Fibroblast of villous mesenchyme (primary cell): ENCODE data around the gene VASP. TPM values are rescaled to one million over a fixed set of nuclear protein-coding genes. Genes with fewer than 3 reads are reported as not detected.
A peak's percentile ranks its signal among the peaks of the same experiment; 100 is the strongest.

Source experiments
- DNase-seq: peaks from one replicate; pipeline ENCODE4 v3.0.0-alpha.2; 2010; ENCODE audit warnings: low read depth
- H3K4me3 ChIP-seq: 2 replicates; pipeline ENCODE4 v1.5.1; 2011; ENCODE audit warnings: low read depth, mild to moderate bottlenecking, low read length
- total RNA-seq: library from RNA; depleted of rRNA; stranded (reverse); fragments of >200 nt; gene quantifications from 2 replicates; pipeline ENCODE4 v1.2.3, GENCODE V29; 2012
- TF ChIP-seq, protein P1 (sequence below): IDR thresholded peaks from 2 replicates; pipeline ENCODE4 v1.5.1; 2012; ENCODE audit warnings: low read depth, mild to moderate bottlenecking, low read length; ENCODE audit not compliant: insufficient read depth

VASP gene
- total RNA-seq, 1 donor = 158 TPM

- TF ChIP-seq, protein P1, sequence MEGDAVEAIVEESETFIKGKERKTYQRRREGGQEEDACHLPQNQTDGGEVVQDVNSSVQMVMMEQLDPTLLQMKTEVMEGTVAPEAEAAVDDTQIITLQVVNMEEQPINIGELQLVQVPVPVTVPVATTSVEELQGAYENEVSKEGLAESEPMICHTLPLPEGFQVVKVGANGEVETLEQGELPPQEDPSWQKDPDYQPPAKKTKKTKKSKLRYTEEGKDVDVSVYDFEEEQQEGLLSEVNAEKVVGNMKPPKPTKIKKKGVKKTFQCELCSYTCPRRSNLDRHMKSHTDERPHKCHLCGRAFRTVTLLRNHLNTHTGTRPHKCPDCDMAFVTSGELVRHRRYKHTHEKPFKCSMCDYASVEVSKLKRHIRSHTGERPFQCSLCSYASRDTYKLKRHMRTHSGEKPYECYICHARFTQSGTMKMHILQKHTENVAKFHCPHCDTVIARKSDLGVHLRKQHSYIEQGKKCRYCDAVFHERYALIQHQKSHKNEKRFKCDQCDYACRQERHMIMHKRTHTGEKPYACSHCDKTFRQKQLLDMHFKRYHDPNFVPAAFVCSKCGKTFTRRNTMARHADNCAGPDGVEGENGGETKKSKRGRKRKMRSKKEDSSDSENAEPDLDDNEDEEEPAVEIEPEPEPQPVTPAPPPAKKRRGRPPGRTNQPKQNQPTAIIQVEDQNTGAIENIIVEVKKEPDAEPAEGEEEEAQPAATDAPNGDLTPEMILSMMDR = peak; percentile 71
- no peak overlapping the region for H3K4me3 ChIP-seq
- DNase-seq = peak; percentile 45
Observed at GRCh38 chr19:45558399-45558878, 51.2 kb downstream of the VASP start.

- H3K4me3 ChIP-seq = no peak overlapping the region
- no peak for DNase-seq
- TF ChIP-seq, protein P1 = no peak
Observed at GRCh38 chr19:45560038-45560437, 52.8 kb downstream of the VASP start.

GRCh38 chr19:45560686-45561085 lies 53.4 kb downstream of the VASP start:
- no peak overlapping the region for H3K4me3 ChIP-seq
- TF ChIP-seq, protein P1 = no peak
- DNase-seq = no peak

GRCh38 chr19:45564131-45564780 lies 57.0 kb downstream of the VASP start:
- no peak overlapping the region for H3K4me3 ChIP-seq
- TF ChIP-seq, protein P1 = no peak
- no peak for DNase-seq

DNA sequence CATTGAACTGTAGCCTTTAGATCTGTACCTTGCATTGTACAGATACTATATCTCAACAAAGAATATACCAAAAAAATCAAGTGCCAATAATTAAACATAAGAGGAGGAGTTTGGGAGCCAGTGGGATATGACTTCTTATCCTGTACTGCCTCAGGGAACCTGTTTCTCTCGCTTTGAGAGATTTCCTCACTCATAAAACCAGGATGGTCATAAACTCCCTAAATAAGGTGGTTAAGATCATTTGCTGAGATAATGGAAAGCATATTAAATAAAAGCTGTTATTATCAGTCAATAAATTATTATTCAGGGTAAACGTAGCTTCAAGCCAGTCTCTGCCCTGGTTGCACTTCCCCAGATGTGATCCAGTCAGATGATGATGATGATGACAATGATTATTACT lies 60.3 kb downstream of the VASP start:
- TF ChIP-seq, protein P1 = no peak
- no peak for DNase-seq
- no peak overlapping the region for H3K4me3 ChIP-seq

- TF ChIP-seq, protein P1 = no peak
- peak; percentile 29 for DNase-seq
- no peak overlapping the region for H3K4me3 ChIP-seq
Observed at GRCh38 chr19:45568732-45569131, 61.5 kb downstream of the VASP start.
